Adipocyte (in vitro differentiated cells): ENCODE measurements around the gene RAET1L.
"Not testable (repeated sequence)": the region's sequence is repeated elsewhere in the genome, so short reads cannot be mapped to it uniquely, and the experiment has no call there.

Experiments used
- DNase-seq: peaks from one replicate; pipeline ENCODE4 v3.0.0-alpha.2; 2015; ENCODE audit warnings: low read depth
- H3K27me3 ChIP-seq: replicated peaks from 2 replicates; pipeline ENCODE4 v1.7.0; 2013; ENCODE audit warnings: mild to moderate bottlenecking, low read length, moderate library complexity; ENCODE audit not compliant: control insufficient read depth, insufficient read depth
- H3K36me3 ChIP-seq: 2 replicates; pipeline ENCODE4 v1.7.0; 2013; ENCODE audit warnings: low read length, mild to moderate bottlenecking, moderate library complexity; ENCODE audit not compliant: control insufficient read depth, insufficient read depth, severe bottlenecking
- H3K4me1 ChIP-seq: 2 replicates; pipeline ENCODE4 v1.7.0; 2013; ENCODE audit warnings: mild to moderate bottlenecking, low read length, moderate library complexity; ENCODE audit not compliant: control insufficient read depth, insufficient read depth
- H3K4me3 ChIP-seq: 2 replicates; pipeline ENCODE4 v1.7.0; 2013; ENCODE audit warnings: mild to moderate bottlenecking, low read length, moderate library complexity
- H3K9ac ChIP-seq: 2 replicates; pipeline ENCODE4 v1.7.0; 2013; ENCODE audit warnings: mild to moderate bottlenecking, low read length, moderate library complexity
- H3K9me3 ChIP-seq: 2 replicates; pipeline ENCODE4 v1.7.0; 2013; ENCODE audit warnings: mild to moderate bottlenecking, low read length, moderate library complexity; ENCODE audit not compliant: control insufficient read depth

The RAET1L gene

DNA sequence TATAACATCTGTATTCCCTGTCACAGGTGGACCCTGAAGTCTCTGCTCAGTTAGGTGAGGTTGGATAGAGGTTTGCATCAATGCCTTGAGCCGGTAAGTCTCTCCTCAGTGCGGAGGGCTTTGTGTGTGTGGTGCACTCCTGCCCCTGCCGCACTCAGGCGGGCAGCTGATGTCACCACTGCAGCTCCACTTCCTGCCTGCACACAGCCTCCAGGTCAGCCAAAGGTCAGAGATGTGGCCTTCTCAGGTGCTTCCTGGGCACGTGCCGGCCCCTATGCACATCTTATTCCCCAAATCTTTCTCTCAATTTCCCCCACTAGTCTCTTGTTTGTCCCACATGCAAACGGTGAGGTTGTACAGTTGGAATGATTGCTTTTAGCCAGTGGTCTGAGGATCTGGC lies 34.6 kb upstream of the RAET1L start:
- H3K9ac ChIP-seq, DNase-seq, H3K4me3 ChIP-seq, H3K36me3 ChIP-seq, H3K4me1 ChIP-seq, H3K9me3 ChIP-seq: not testable (repeated sequence)
- H3K27me3 ChIP-seq, result peaks cover 21% of the 10 kb centered on the region

DNA sequence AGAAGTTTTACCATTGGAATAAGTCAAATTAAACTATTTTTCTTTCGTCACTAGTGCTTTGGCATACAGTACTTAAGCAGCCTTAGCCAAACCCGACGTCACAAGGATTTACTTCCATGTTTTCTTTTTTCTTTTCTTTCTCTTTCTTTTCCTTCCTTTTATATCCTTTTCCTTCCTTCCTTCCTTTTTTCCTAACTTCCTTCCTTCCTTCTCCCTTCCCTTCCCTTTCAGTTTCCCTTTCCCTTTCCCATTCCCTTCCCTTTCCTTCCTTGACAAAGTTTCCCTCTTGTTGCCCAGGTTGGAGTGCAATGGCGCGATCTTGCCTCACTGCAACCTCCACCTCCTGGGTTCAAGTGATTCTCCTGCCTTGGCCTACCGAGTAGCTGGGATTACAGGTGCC lies 33.7 kb upstream of the RAET1L start:
- DNase-seq, result no peak
- Histone ChIP-seq H3K27me3 (peaks cover 31% of the 10 kb centered on the region), H3K36me3 (no peaks in the 10 kb centered on the region), H3K9ac (no peak overlapping the region), H3K4me1 (no peaks in the 10 kb centered on the region), H3K9me3 (peaks cover 3% of the 10 kb centered on the region), H3K4me3 (no peak overlapping the region)

DNA sequence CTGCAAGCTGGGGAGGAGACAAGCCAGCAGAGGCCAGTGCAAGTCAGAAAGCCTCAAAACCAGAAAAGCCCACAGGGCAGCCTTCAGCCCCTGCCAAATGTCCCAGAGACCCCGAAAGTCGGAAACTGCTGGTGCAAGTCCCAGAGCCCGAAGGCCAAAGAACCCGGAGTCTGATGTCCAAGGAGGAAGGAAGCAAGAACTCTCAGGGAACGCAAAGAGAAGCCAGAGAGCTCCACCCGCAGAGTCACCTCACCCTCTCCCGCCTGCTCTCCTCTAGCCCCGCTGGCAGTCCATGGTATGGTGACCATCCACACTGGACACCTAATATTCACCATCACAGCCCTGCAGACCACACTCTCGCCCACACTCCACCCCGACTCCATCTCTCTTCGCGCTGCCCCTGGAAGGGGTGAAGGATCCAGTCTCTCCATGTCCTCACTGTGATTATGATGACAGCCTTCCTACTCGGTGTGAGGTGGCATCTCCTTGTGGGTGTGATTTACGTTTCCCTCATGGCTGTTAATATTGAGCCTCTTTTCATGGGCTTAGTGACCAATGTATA lies 33.0 kb upstream of the RAET1L start:
- DNase-seq, result no peak
- Histone ChIP-seq H3K9me3 (peaks cover 3% of the 10 kb centered on the region), H3K4me3 (no peak overlapping the region), H3K4me1 (no peaks in the 10 kb centered on the region), H3K36me3 (no peaks in the 10 kb centered on the region), H3K27me3 (peaks cover 38% of the 10 kb centered on the region), H3K9ac (no peak overlapping the region)

DNA sequence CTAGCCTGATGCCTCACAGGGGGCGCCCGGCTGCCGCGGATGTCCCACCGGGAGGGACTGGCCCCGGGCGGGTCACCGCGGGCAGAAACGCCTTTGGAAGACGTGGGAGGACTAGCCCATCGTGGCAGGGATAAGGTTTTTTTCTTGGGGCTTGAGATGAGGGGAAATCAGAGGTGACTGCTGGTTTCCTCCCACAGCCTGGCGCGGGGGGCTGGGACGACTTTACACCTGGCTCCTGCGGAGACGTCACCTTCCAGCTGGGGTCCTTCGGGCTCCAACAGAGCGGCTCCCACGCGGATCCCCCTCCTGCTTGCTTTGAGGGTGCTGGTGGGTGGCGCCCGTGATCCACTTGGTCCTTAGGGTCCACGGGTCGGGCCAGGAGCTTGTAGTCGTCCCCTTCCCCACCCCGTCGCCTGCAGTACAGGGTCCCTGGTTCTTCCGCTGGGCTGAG lies 32.2 kb upstream of the RAET1L start:
- Histone ChIP-seq H3K36me3 (no peaks in the 10 kb centered on the region), H3K27me3 (peaks cover 43% of the 10 kb centered on the region), H3K4me3 (no peak overlapping the region), H3K9me3 (peaks cover 3% of the 10 kb centered on the region), H3K4me1 (no peaks in the 10 kb centered on the region), H3K9ac (no peak overlapping the region)
- DNase-seq, result no peak

DNA sequence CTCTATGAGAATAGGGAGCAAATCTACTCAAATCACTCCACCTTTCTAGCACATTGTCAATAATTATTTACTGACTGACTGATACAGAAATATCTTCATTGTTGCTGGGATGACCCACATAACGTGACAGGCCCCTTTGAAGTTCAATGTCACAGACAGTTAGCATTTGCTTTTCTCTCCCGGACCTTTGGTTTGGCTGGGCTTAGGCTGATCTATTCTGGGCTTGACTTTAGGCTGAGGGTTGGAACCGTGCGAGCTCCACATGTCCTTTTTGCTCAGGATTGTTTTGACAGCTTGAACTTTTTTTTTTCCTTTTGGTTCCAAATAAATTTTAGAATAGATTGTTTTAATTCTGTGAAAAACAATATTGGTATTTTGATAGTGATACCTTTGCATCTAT lies 31.6 kb upstream of the RAET1L start:
- Histone ChIP-seq H3K9ac (no peak overlapping the region), H3K36me3 (no peaks in the 10 kb centered on the region), H3K4me3 (no peak overlapping the region), H3K9me3 (peaks cover 3% of the 10 kb centered on the region), H3K27me3 (peaks cover 49% of the 10 kb centered on the region), H3K4me1 (no peaks in the 10 kb centered on the region)
- no peak for DNase-seq

DNA sequence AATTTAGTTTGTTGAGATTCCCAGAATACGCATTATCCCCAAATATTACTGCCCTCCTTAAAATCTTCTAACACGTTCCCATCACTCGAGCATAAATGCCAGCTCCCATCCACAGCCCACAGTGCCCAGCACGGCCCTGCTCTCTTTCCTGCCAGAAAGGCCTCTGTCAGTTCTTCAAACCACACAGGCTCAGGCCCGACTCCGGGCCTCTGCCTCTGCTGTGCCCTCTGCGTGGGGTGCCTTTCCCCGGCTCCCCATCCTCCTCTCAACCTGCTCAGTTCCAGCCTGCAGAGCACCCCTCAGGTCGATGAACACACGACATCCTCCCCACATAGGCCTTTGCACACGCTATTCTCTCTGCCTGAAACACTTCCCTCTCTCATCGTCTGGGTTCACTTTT lies 30.8 kb upstream of the RAET1L start:
- DNase-seq, result no peak
- Histone ChIP-seq H3K27me3 (peaks cover 57% of the 10 kb centered on the region), H3K9me3 (peaks cover 3% of the 10 kb centered on the region), H3K36me3 (no peaks in the 10 kb centered on the region), H3K4me3 (no peak overlapping the region), H3K9ac (no peak overlapping the region), H3K4me1 (no peaks in the 10 kb centered on the region)

DNA sequence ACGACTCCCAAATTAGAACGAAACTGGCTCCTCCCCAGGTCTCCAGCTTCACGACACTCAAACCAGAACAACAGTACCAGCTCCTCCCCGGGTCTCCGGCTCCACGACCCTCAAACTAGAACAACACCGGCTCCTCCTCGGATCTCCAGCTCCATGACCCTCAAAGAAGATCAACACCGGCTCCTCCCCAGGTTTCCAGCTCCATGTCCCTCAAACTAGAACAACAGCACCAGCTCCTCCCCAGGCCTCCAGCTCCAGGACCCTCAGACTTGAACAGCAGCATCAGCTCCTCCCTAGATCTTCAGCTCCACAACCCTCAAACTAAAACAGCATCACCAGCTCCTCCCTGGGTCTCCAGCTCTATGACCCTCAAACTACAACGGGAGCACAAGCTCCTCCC lies 29.8 kb upstream of the RAET1L start:
- H3K4me3 ChIP-seq, result no peak overlapping the region
- H3K4me1 ChIP-seq, result no peaks in the 10 kb centered on the region
- no peaks in the 10 kb centered on the region for H3K36me3 ChIP-seq
- H3K9ac ChIP-seq, result no peak overlapping the region
- H3K27me3 ChIP-seq, result peaks cover 67% of the 10 kb centered on the region
- peaks cover 3% of the 10 kb centered on the region for H3K9me3 ChIP-seq
- DNase-seq, result no peak

DNA sequence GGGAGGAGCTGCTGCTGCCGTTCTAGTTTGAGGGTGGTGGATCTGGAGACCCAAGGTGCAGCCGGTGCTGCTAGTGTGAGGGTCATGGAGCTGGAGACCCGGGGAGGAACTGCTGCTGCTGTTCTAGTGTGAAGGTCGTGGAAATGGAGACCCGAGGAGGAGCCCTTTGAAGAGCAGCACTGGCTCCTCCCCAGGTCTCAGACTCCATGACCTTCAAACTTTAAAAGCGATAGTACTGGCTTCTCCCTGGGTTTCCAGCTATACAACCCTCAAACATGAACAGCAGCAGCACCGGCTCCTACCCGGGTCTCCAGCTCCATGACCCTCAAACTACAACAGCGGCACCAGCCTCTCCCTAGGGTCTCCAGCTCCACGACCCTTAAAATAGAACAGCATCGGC lies 28.1 kb upstream of the RAET1L start:
- no peak for DNase-seq
- H3K9ac ChIP-seq, result no peak overlapping the region
- H3K4me1 ChIP-seq, result no peaks in the 10 kb centered on the region
- H3K36me3 ChIP-seq, result no peaks in the 10 kb centered on the region
- H3K4me3 ChIP-seq, result no peak overlapping the region
- H3K27me3 ChIP-seq, result peaks cover 70% of the 10 kb centered on the region
- peaks cover 3% of the 10 kb centered on the region for H3K9me3 ChIP-seq

DNA sequence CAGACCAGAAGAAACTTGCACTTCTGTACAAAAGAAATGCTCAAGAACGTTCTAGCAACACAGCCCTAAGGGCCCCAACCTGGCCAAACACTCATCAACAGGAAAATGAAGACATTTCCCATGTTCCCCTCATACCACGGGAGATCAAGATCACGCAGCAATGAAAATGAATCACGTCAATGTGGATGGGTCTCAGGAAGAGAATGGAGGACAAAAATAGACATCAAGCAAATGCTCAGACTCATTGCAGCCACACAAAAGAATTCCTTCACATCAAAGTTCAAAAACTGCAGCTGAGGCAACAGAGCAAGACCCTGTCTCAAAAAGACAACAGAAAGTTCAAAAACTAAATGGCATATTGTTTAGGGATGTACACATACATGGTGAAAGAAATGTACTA lies 25.5 kb upstream of the RAET1L start:
- Histone ChIP-seq H3K27me3 (peaks cover 68% of the 10 kb centered on the region), H3K36me3 (no peaks in the 10 kb centered on the region), H3K4me3 (no peak overlapping the region), H3K9me3 (peaks cover 3% of the 10 kb centered on the region), H3K9ac (no peak overlapping the region), H3K4me1 (no peaks in the 10 kb centered on the region)
- no peak for DNase-seq

DNA sequence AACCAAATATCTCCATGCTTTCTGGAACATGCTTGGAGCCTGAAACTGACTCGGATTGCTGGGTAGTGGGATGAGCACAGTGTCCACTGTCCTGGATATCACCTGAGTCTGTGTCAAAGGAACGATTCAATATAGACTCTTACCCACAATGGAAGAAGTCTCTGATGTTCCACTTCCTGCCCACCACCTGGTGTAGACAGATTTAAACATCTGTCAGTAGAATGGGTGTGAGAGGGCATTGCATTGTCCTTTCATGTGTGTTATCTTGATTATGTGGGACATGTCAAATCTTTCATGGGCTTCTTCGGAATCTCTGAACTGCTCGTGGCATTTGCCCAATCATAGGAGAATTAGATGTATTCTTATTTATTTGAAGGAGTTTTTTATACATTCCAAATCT lies 22.8 kb upstream of the RAET1L start:
- peaks cover 64% of the 10 kb centered on the region for H3K27me3 ChIP-seq
- no peaks in the 10 kb centered on the region for H3K9me3 ChIP-seq
- H3K36me3 ChIP-seq, result no peaks in the 10 kb centered on the region
- no peak overlapping the region for H3K9ac ChIP-seq
- DNase-seq, result no peak
- no peaks in the 10 kb centered on the region for H3K4me1 ChIP-seq
- H3K4me3 ChIP-seq, result no peak overlapping the region

DNA sequence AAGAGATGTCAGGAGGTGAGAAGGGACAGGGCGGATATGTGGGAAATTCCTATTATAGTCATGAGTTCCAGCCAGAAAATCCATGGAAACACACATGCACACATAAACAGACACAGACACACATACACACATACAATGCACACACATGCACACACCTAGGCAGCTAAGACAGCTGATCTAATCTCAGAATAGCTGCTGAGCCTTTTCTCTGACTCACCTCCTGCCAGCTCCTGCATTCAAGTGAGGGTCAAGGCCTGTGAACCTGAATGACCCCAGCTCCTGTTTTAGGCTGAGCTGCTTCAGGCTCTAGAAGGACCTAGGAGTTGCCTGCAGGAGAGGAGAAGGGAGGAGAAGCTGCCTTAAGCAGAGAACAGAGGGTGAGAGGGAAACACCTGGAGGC lies 21.6 kb upstream of the RAET1L start:
- Histone ChIP-seq H3K4me1 (no peaks in the 10 kb centered on the region), H3K27me3 (peaks cover 64% of the 10 kb centered on the region), H3K36me3 (no peaks in the 10 kb centered on the region), H3K9me3 (no peaks in the 10 kb centered on the region), H3K9ac (no peak overlapping the region), H3K4me3 (no peak overlapping the region)
- DNase-seq, result no peak

DNA sequence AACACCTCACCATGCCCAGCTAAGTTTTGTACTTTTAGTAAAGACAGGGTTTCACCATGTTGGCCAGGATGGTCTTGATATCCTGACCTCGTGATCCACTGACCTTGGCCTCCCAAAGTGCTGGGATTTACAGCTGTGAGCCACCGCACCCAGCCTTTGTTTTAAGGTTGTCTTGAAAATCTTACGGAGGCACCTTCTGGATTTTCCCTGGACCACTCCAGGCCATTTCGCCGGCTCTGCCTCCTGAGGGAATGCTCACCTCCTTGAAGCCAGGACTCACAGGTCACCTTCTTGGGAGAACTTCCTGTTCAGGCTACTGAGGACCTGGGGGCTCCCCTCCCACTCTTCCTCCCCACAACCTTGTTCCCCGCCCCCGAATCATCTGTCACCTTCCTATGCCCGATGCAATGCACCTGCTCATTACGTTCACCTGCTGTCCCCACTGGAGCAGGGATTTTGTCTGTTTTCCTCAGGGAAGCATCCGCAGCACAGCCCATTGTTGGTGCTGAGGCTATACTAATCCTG lies 19.4 kb upstream of the RAET1L start:
- H3K36me3 ChIP-seq, result no peaks in the 10 kb centered on the region
- no peaks in the 10 kb centered on the region for H3K9me3 ChIP-seq
- no peak for DNase-seq
- H3K27me3 ChIP-seq, result peaks cover 64% of the 10 kb centered on the region
- H3K4me3 ChIP-seq, result no peak overlapping the region
- no peak overlapping the region for H3K9ac ChIP-seq
- H3K4me1 ChIP-seq, result no peaks in the 10 kb centered on the region
